Stimulated activated CD8-positive, alpha-beta memory T cell treated with anti-CD3 and anti-CD28 coated beads, Interleukin-4, amount 100 ng/mL, for 1 hour (primary cell): ENCODE results near the gene RSPH6A.

ENCODE experiments used
- DNase-seq, 2 donors: peaks; one replicate each; pipeline ENCODE4 v3.0.0-alpha.2; 2020; ENCODE audit warnings: low read depth in 2 of 2, low spot score in 1 of 2

The RSPH6A gene

DNA sequence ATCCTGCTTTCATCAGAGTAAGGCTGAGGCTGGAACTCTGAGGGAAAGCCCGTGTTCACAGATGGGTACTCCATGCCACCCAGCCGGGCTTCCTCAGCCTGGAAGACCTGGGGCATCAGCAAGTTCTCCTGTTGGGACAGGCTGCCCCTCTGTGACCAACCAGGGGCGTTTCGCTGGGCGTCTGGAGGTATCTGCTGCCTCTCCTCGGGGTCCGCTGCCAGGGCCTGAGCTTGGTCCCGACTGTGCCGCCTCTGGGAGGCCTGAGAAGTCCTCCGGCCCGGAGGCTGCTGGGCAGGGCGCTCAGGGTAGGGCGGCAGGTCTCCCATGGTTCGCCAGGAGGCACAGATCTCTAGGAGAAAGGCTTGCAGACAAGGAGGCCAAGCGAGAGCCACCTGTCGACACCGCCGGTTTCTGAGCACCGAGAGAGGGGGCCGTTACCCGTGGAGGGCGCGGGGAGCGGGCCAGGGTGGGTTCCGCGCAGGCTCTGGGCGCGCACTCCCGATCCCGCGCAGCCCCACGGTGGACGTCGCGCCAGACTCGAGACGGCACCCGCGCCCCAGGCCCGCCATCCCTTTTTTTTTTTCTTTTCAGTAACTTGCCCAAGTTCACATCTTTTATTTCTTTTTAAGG lies at the start of gene RSPH6A:
Gene RSPH6A (minus strand): TSS at position 458 of the 630 bp plus-strand sequence. CDS start 132 bp downstream, at position 326.
- DNase-seq = no peak

- DNase-seq = no peak
These were observed 49.5 kb upstream of the RSPH6A start for GRCh38 chr19:45864629-45865082.

DNA sequence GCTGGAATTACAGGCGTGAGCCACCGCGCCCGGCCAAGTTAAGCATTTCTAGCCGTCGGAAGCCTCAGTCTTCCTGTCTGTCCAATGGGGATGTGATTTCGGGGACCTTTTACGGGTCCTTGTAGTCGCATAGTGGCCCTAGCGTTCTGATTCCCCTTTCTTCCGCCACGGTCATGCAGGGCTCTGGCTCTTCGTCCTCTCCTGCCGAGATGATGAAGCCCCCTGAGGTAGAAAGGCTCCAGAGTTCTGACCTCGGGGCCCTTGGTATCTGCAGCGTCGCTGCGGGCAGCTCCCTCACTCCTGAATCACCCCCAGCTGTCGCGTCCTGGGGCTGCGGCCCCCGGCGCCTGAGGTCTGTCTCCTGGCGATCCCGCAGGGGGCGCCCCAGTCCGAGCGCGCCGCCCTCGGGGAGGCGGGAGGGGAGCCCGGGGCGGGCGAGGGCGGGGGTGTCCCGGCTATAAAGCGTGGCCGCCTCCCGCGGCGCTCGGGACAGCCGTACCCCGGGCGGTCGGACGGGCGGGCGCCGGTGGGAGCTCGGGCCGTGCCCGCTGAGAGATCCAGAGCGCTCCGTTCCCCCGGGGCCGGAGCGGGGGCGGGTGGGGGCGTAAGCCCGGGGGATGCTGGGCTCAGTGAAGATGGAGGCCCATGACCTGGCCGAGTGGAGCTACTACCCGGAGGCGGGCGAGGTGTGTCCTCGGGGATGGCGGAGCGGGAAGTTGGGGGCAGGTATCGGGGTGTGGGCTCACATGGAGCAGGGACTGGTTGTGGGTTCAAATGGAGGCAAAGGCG lies 48.9 kb upstream of the RSPH6A start, which contains the start of gene FOXA3:
Gene FOXA3 (plus strand): TSS at position 487 of the 789 bp plus-strand sequence. CDS start 131 bp downstream, at position 618.
- DNase-seq = no peak

GRCh38 chr19:45863335-45863839 lies 48.3 kb upstream of the RSPH6A start:
- no peak for DNase-seq

DNA sequence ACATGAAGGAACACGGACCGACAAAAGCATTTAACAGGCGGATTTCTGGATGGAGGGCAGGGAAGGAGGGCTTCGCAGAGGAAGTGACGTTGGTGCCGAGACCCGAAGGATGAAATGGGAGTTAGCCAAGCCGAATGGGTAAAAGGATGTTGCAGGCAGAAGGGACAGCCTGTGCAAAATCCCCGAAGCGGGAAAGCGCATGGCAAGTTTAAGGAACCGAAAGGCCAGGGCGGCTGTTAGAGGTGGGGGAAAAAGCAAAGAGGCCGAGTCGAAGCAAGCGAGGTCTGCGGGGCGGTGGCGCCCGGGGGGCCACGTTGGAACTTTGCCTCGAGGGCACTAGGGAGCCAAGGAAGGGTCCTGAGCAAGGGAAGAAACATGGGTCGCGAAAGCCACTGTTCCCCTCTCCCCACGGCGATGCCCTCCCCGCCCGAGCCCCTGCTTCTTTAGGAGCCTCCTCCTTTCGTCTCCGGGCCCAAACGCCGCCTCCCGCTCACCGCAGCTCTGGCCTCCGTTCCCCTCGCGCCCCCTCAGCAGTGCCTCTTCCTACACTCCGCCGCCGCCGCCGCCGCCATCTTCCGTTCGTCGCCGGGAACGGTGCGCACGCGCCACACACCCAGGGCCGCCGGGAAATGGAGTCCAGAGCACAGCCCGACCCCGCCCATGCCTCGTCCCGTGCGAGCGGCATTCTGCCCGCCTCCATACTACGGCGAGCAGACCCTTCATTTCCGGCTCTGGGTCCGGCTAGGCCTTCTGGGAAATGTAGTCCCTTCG lies 47.6 kb upstream of the RSPH6A start, which contains the start of gene SYMPK:
Gene SYMPK (minus strand): TSS at position 584 of the 771 bp plus-strand sequence. CDS start 8,652 bp downstream, outside the sequence.
- peak; percentile 95 to 98 for DNase-seq

- no peak for DNase-seq
These were observed 47.1 kb upstream of the RSPH6A start for GRCh38 chr19:45862271-45862563.

GRCh38 chr19:45860359-45861259 lies 45.5 kb upstream of the RSPH6A start:
- no peak for DNase-seq

- DNase-seq = no peak
These were observed 39.2 kb upstream of the RSPH6A start for GRCh38 chr19:45854167-45854778.

DNA sequence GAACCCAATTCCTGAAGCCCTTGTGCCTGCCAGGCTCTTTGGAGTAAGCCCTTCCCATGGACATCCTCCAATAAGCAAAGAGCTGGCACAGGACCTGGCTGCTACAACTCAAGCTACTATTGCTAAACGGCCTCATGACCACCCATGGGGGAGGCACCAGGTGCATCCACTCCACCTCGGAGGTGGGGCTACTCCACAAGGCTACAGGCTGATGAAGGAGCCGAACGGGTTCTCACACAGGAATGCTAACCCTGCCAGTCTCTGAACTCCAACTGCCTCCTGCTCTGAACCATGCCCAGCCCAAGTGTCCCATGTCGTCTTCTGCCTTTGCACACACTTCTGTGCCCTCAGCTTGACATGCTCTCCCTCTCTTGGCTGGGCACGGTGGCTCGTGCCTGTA lies 37.9 kb upstream of the RSPH6A start:
- DNase-seq = no peak

DNA sequence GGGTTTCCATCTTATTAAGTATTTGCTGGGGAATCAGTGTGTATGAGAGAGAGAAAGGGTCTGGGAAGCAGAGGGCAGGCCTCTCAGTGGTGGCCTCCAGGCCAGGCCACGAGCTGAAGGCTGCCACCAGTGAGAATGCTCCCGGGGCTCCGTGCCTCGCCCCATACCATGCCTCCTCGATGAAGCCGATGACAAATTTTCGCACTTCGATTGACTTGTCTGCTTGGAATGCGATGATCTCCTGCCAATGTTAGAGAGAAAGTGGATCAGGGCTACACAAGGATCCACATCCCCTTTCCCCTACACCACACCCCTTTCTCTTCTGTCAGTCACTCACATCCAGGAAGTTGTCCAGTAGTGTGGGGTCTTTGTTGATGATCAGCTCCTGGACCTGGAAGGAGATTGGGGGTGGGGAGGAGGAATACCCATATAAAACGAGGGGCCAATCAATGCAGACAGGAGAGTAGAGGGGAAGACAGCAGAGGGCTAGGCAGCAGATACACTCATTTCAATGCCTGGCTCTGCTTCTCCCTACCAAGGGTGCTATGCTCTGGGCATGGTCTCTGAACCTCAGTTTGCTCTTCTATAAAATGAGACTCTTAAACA lies 37.1 kb upstream of the RSPH6A start:
- no peak for DNase-seq

- no peak for DNase-seq
These were observed 33.8 kb upstream of the RSPH6A start for GRCh38 chr19:45848922-45849321.

GRCh38 chr19:45847663-45848062 lies 32.6 kb upstream of the RSPH6A start:
- DNase-seq = no peak

- no peak for DNase-seq
These were observed 27.1 kb upstream of the RSPH6A start for GRCh38 chr19:45842198-45842597.

GRCh38 chr19:45834970-45835369 lies 19.9 kb upstream of the RSPH6A start:
- no peak for DNase-seq

- DNase-seq = no peak
These were observed 13.8 kb upstream of the RSPH6A start for GRCh38 chr19:45828945-45829344.

DNA sequence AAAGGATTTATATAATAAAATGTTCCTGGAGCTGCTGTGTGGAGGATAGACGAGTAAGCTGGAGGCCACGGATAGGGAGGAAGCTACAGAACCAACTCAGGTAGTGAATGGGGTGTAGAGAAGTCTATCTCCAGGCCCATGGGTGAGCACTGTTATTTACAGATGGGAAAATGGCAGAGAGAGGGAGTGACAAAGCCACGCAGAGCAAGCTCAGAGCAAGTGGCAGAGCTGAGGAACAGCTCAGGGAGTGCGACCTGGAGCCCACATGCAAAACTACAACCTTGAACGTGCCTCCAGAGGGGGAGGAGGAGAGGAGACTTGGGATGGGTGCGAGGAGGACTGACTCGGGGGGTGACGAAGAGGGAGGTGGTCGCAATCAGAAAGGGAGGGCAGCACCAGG lies 13.4 kb upstream of the RSPH6A start:
- no peak for DNase-seq

GRCh38 chr19:45827459-45828093 lies 12.5 kb upstream of the RSPH6A start:
- DNase-seq = no peak

DNA sequence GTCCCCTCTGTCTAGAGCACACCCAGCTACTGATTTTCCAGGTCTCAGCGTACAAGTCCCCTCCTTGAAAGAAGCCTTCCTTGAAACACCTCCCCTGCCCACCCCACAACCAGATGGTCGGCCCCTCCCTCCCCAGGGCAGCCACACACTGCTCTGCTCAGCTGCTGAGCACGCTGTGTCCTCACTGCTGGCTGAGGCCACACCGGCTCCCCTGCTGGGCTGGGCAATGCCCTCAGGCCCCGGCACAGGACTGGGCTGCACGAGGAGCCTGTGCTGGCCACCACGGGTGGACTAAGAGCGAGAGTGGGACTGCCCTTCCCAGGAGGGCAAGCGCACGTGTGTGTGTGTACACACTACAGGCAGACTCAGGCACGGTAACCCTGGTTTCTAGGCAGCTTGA lies 11.8 kb upstream of the RSPH6A start:
- DNase-seq = no peak
